MM.1S (cell line): ENCODE measurements around the gene C11orf21.

Experiments used
- EZH2 ChIP-seq: fragments of 300-600 bp; sonication (generic); optimal IDR thresholded peaks from 2 replicates; pipeline ENCODE3; 2017; ENCODE audit warnings: low read depth, mild to moderate bottlenecking, antibody characterized with exemption, low read length, mixed read lengths
- EZH2phosphoT487 ChIP-seq: fragments of 300-600 bp; sonication (generic); IDR thresholded peaks from 2 replicates; pipeline ENCODE4 v1.6.1; 2018; ENCODE audit warnings: antibody characterized with exemption, low read length
- TF ChIP-seq, protein P1 (sequence below): fragments of 300-600 bp; sonication (generic); IDR thresholded peaks from 2 replicates; pipeline ENCODE4 v1.5.1; 2016; ENCODE audit warnings: antibody characterized with exemption, low read length, mixed read lengths

DNA sequence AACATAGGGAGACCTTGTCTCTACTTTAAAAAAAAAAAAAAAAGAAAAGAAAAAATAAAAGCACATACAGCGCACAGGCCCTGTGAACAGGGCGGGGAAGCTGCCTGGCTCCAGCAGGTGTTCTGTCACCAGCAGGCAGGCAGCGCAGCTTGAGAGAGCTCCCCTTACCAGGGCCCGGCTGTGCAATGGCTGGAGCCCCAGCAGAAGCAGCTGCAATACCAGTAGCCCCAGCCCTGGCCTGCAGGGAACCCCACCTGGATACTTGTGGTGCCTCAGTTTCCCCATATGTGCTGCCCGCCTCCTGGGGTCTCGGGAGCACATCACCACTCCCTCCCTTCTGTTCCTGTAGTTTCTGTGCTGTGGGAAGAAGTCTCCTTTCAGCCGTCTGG, 12.4 kb upstream of the C11orf21 start:
- TF ChIP-seq, protein P1, sequence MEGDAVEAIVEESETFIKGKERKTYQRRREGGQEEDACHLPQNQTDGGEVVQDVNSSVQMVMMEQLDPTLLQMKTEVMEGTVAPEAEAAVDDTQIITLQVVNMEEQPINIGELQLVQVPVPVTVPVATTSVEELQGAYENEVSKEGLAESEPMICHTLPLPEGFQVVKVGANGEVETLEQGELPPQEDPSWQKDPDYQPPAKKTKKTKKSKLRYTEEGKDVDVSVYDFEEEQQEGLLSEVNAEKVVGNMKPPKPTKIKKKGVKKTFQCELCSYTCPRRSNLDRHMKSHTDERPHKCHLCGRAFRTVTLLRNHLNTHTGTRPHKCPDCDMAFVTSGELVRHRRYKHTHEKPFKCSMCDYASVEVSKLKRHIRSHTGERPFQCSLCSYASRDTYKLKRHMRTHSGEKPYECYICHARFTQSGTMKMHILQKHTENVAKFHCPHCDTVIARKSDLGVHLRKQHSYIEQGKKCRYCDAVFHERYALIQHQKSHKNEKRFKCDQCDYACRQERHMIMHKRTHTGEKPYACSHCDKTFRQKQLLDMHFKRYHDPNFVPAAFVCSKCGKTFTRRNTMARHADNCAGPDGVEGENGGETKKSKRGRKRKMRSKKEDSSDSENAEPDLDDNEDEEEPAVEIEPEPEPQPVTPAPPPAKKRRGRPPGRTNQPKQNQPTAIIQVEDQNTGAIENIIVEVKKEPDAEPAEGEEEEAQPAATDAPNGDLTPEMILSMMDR: no peak
- TF ChIP-seq EZH2phosphoT487: no peak
- no peak for TF ChIP-seq EZH2
